Esophagus muscularis mucosa (tissue), 4 donors: ENCODE measurements around the gene KRTAP4-2.

Experiments
- CTCF ChIP-seq, 3 experiments: fragments of 200-600 bp in 2 of 3; fragments of 450-650 bp in 1 of 3; sonication (generic) in 2 of 3; IDR thresholded peaks; one replicate each; pipeline ENCODE4 v1.5.1; 2017 to 2019; ENCODE audit warnings: antibody characterized with exemption in 3 of 3, mild to moderate bottlenecking in 2 of 3, moderate library complexity in 1 of 3
- EP300 ChIP-seq: sonication (generic); formaldehyde crosslinking; IDR thresholded peaks from one replicate; pipeline ENCODE4 v1.6.1; 2017; ENCODE audit warnings: antibody characterized with exemption
- POLR2A ChIP-seq: fragments of 450-650 bp; IDR thresholded peaks from one replicate; pipeline ENCODE4 v1.6.1; 2017; ENCODE audit warnings: antibody characterized with exemption, moderate library complexity, mild to moderate bottlenecking, low read depth
- POLR2AphosphoS5 ChIP-seq, 2 donors: sonication (generic); formaldehyde crosslinking; IDR thresholded peaks; one replicate each; pipeline ENCODE4 v1.6.1; 2017; ENCODE audit warnings: antibody characterized with exemption in 2 of 2

GRCh38 chr17:41163828-41164227 is 14.2 kb downstream of the KRTAP4-2 start:
- TF ChIP-seq CTCF (IDR thresholded peaks at IDR 0.05) (no peak), POLR2A (no peak), EP300 (no peak), POLR2AphosphoS5 (IDR thresholded peaks at IDR 0.05) (no peak)
